Activated CD4-positive, alpha-beta T cell treated with anti-CD3 and anti-CD28 coated beads, Interleukin-2, amount 10 ng/mL, durations not matched to agents 7 days and 5 days (primary cell): ENCODE data around the gene DDX54. TPM values are rescaled to one million over a fixed set of nuclear protein-coding genes. Genes with fewer than 3 reads are reported as not detected.

Source experiments
- CTCF ChIA-PET: fragments of 350-600 bp; sonication (Branson Sonifier 250); formaldehyde crosslinking; loops from one replicate; lab custom pipeline; 2021; ENCODE audit warnings: antibody characterized with exemption; lab: Charles Lee
- POLR2A ChIA-PET: fragments of 350-600 bp; sonication (Branson Sonifier 250); formaldehyde crosslinking; loops from one replicate; lab custom pipeline; 2021; ENCODE audit warnings: antibody characterized with exemption; lab: Charles Lee
- DNase-seq: peaks from one replicate; pipeline ENCODE4 v3.0.0-alpha.2; 2020
- H3K27ac Mint-ChIP-seq: one replicate; pipeline ENCODE4 v1.8.0; 2021; ENCODE audit warnings: mild to moderate bottlenecking, moderate library complexity, mixed read lengths
- H3K27me3 Mint-ChIP-seq: one replicate; pipeline ENCODE4 v1.8.0; 2021; ENCODE audit warnings: mixed read lengths
- H3K36me3 Mint-ChIP-seq: one replicate; pipeline ENCODE4 v1.8.0; 2021; ENCODE audit warnings: low read depth, mixed read lengths
- H3K4me1 Mint-ChIP-seq: one replicate; pipeline ENCODE4 v1.8.0; 2021; ENCODE audit warnings: mixed read lengths
- H3K4me3 Mint-ChIP-seq: one replicate; pipeline ENCODE4 v1.8.0; 2021; ENCODE audit warnings: mild to moderate bottlenecking, moderate library complexity, mixed read lengths
- H3K9me3 Mint-ChIP-seq: one replicate; pipeline ENCODE4 v1.8.0; 2021; ENCODE audit warnings: mixed read lengths
- total RNA-seq, 2 experiments: library from RNA; stranded (reverse); gene quantifications; one replicate each; pipeline ENCODE4 v1.2.3, GENCODE V29; 2021

The DDX54 gene
- total RNA-seq, 2 experiments from 2014 or later = 65.6 to 72.0 TPM

DNA sequence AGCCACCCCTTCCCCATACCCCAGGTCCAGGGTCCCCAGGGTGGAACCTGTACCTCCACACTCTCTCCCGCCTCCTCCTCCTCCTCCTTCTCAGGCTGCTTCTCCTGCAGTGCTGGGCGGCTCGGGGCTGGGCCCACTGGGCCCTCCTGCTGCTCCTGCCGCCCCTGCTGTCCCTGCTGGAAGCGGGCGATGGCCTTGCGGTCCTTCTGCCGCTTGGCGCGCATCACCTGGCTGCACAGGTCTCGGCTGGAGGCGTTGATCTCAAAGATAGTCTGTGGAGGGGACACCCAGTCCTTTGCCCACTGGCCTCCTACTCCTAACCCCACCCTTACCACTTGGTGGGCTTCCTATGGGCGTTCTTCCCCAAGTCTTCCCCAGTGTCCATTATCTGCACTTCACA is 21.3 kb downstream of the DDX54 start:
- Mint-ChIP-seq H3K4me3 (no peak overlapping the region), H3K27me3 (no peaks in the 10 kb centered on the region), H3K9me3 (no peaks in the 10 kb centered on the region), H3K36me3 (peaks cover 35% of the 10 kb centered on the region), H3K4me1 (no peaks in the 10 kb centered on the region), H3K27ac (no peak overlapping the region)
- ChIA-PET POLR2A (no interaction called here), CTCF (no interaction called here)
- no peak for DNase-seq

DNA sequence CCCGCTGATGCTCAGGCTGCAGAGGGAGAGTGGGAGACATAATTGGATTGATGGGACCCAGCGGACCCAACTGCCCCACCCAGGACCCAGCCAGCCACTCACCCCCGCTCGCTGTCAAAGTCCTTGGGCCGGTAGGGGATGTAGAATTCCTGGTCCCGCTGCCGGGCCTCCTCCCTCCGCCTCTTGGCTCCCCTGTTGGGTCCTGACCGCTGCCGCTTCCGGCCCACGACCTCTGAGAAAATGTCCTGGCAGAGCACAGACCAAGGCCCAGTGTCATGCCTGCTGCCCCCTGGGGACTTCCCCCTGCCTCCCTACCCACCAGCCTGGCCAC is 22.3 kb downstream of the DDX54 start:
- DNase-seq = no peak
- CTCF ChIA-PET = interaction anchor here (0.7 to 1.7 kb wide), 2 partner anchors 8 to 10 kb away, joined by 4 read pairs; no protein-coding TSS in a partner anchor
- POLR2A ChIA-PET = no interaction called here
- Mint-ChIP-seq H3K27ac (no peak overlapping the region), H3K4me3 (no peak overlapping the region), H3K27me3 (no peaks in the 10 kb centered on the region), H3K4me1 (no peaks in the 10 kb centered on the region), H3K36me3 (peaks cover 38% of the 10 kb centered on the region), H3K9me3 (no peaks in the 10 kb centered on the region)

DNA sequence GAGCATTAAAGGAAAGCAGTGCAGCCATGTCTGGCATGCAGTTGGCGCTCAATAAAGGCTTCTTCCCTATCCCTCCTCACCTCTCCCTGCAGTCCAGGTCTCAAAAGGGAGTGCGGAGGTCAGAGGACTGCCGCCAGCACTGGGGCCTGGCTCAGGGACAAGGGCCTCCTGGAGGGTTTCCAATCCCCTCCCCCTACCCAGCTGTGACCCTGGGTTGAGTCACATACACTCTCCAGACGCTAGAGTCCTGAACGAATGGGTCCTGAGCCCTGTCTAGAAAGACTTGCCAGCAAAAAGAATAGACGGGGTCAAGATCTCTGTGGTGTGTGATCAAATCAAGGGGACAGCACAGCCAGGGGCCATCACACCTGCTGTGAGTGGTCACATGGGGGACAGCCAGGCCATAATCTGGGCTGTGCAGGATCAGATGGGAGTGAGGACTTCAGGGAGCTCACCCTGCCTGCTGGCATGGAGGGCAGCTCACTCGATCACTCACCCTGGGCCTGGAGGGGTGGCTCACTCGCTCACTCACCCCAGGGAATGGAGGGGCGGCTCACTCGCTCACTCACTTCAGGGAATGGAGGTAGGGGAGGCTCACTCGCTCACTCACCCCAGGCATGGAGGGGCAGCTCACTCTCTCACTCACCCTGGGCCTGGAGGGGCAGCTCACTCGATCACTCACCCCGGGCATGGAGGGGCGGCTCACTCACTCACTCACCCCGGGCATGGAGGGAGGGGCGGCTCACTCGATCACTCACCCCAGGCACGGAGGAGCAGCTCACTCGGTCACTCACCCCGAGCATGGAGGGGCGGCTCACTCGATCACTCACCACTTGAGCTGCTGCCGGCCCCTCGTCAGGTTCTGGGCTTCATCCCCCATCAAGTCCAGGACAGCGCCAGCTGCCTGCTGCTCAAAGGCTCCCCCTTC is 22.9 kb downstream of the DDX54 start:
- Mint-ChIP-seq H3K27ac (no peak overlapping the region), H3K4me1 (no peaks in the 10 kb centered on the region), H3K36me3 (peaks cover 41% of the 10 kb centered on the region), H3K27me3 (no peaks in the 10 kb centered on the region), H3K4me3 (no peak overlapping the region), H3K9me3 (no peaks in the 10 kb centered on the region)
- no peak for DNase-seq
- ChIA-PET POLR2A (interaction anchor here (0.6 kb wide), 1 partner anchor 9 kb away, joined by 6 read pairs; no protein-coding TSS in a partner anchor), CTCF (interaction anchor here (0.7 to 1.7 kb wide), 3 partner anchors 9 to 12 kb away, joined by 4 to 7 read pairs (median 4); no protein-coding TSS in a partner anchor)

DNA sequence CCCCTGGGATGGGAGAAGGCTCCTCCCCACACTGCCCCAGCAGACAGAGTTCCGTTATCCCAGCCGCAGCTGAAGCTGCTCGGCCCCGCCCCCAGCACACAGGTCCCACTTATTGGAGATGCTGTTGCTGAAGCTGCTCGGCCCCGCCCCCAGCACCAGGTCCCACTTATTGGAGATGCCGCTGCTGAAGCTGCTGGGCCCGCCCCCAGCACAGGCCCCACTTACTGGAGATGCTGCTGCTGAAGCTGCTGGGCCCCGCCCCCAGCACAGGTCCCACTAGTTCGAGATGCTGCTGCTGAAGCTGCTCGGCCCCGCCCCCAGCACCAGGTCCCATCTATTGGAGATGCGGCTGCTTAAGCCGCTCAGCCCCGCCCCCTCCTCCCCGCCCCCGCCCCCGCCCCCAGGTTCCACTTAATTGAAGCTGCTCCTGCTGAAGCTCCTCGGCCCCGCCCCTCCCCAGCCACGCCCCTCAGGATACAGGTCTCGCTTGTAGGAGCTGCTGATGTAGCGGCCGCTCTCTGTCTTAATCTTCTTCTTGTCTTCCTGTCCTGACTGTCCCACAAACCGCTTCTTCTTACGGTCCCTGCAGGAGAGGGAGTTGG is 23.8 kb downstream of the DDX54 start:
- ChIA-PET POLR2A (interaction anchor here (0.6 kb wide), 1 partner anchor 8 kb away, joined by 6 read pairs; no protein-coding TSS in a partner anchor), CTCF (interaction anchor here (0.6 to 1.6 kb wide), 3 partner anchors 12 to 141 kb away, joined by 4 to 7 read pairs (median 4); no protein-coding TSS in a partner anchor)
- DNase-seq = no peak
- H3K9me3 Mint-ChIP-seq = no peaks in the 10 kb centered on the region
- H3K27ac Mint-ChIP-seq = peak overlapping the region; percentile 50
- H3K36me3 Mint-ChIP-seq = peaks cover 42% of the 10 kb centered on the region
- H3K27me3 Mint-ChIP-seq = peaks cover under 1% of the 10 kb centered on the region
- H3K4me1 Mint-ChIP-seq = peaks cover under 1% of the 10 kb centered on the region
- H3K4me3 Mint-ChIP-seq = no peak overlapping the region

DNA sequence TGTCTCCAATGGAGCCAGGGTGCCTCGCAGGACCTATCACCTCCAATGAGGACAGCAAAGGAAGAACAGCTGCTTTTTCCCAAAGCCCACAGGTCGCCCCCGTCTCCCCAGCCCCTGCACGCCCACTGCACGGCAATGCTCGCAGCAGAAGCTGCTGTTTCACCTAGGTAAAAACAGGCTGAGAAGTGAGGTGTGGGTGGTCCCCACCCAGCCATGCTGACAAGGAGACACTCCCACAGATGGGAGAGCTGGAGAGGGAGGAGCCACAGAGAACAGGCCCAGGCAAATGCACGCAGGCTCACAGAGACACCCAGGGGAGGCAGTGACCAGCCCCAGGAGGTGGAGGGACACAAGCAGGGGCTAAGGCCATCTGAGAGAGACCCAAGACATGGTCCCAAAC is 25.3 kb downstream of the DDX54 start:
- H3K9me3 Mint-ChIP-seq = no peaks in the 10 kb centered on the region
- CTCF ChIA-PET = interaction anchor here (1.1 to 1.2 kb wide), 2 partner anchors 17 to 48 kb away, joined by 3 to 5 read pairs; no protein-coding TSS in a partner anchor

DNA sequence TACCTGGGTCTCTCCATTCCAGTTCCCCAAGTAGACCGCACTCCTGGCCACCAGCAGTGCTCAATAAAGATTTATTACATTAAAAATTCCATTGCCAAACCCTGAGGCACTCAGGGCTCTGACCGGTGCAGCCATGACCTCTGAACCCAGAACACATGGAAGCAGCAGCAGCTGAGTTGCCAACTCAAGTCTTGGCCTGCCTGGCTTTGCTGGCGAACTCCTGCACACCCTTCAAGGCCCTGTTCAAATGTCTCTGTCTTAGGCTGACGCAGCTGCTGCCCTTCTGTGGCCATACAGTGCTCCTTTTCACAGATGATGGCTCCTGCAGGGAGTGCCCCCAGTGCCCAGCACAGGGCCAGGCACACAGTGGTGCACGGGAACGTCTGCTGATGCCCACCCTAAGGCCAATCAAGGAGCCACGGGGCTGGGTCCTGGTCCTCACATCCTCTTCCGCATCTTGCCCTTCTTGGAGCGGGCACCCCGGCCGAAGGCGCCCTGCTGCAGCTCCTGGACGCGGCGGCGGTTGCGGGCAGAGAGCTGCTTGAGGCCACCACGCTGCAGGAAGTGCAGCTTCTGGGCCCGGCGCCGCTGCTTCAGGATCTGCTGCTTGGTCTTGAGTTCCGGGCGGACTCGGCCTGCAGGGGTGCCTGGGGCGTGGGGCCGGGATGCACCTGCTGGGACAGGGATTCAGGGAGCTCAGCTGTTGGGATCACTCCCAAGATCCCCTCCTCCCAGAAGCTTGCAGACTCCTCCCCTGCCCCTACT is 26.7 kb downstream of the DDX54 start:
- Mint-ChIP-seq H3K36me3 (peaks cover 38% of the 10 kb centered on the region), H3K4me1 (peaks cover 16% of the 10 kb centered on the region), H3K27ac (no peak overlapping the region), H3K9me3 (no peaks in the 10 kb centered on the region), H3K4me3 (no peak overlapping the region), H3K27me3 (peaks cover 8% of the 10 kb centered on the region)
- DNase-seq = no peak
- ChIA-PET CTCF (interaction anchor here (0.6 to 1.6 kb wide), 4 partner anchors 9 to 110 kb away, joined by 3 to 4 read pairs (median 4); no protein-coding TSS in a partner anchor), POLR2A (no interaction called here)

More for the DNA sequence above, 25.3 kb downstream of the DDX54 start:
- POLR2A ChIA-PET = no interaction called here
- Mint-ChIP-seq H3K4me1 (peaks cover 11% of the 10 kb centered on the region), H3K4me3 (no peak overlapping the region), H3K27ac (no peak overlapping the region), H3K27me3 (peaks cover 3% of the 10 kb centered on the region), H3K36me3 (peaks cover 38% of the 10 kb centered on the region)
- DNase-seq = no peak

DNA sequence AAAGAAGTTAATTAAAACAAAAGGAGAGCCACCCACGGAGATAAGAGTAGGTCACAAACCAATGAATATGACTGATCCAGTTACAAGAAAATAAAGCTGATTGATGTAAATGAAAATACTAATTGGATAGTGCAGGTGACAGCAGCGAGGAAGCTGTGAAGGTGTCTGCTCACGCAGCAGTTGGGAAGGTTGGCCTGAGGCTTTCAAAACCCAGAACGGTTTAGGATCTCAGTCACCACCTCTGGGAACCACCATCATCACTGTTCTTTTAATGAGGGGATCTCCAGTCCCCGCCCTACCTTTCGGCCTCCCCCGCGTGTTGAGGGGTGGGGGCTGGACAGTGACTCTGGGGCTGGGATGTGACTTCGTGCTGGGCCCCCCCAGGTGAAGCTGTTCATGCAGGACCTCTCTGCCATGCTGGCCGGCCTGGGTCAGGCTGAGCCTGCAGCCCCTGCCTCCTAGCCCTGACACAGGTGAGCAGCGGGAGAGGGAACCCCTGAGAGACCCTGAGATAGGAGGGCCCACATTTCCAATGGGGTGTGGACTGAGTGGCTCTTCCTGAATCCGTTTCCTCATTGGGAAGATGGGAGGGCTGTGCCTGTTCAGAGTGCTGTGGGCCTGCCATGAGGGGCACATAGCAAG is 27.9 kb downstream of the DDX54 start:
- Mint-ChIP-seq H3K27ac (no peak overlapping the region), H3K4me3 (no peak overlapping the region), H3K4me1 (peaks cover 24% of the 10 kb centered on the region), H3K27me3 (peaks cover 10% of the 10 kb centered on the region), H3K36me3 (peaks cover 31% of the 10 kb centered on the region), H3K9me3 (no peaks in the 10 kb centered on the region)
- ChIA-PET CTCF (interaction anchor here (1.6 kb wide), 1 partner anchor 10 kb away, joined by 4 read pairs; no protein-coding TSS in a partner anchor), POLR2A (interaction anchor here (0.6 kb wide), 1 partner anchor 15 kb away, joined by 3 read pairs; no protein-coding TSS in a partner anchor)
- DNase-seq = no peak

DNA sequence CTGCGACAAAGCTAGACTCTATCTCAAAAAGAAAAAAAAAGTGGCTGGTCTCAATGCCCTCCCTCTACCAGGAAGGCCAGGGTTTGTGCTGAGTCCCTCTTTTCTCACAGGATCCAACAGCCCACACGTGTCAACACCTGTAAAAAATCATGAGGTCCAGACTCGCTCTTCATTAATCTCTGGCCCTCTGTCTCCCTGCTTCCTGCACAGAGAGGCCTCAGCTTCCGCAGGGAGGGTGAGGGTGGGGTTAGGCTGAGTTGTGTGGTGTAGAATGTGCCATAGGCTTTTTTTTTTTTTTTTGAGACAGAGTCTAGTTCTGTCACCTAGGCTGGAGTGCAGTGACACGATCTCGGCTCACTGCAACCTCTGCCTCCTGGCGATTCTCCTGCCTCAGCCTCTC is 29.6 kb downstream of the DDX54 start:
- peaks cover 29% of the 10 kb centered on the region for H3K4me1 Mint-ChIP-seq
- peaks cover 21% of the 10 kb centered on the region for H3K36me3 Mint-ChIP-seq
- no peak overlapping the region for H3K4me3 Mint-ChIP-seq
- POLR2A ChIA-PET = no interaction called here
- CTCF ChIA-PET = interaction anchor here (0.6 to 3.5 kb wide), 5 partner anchors 17 to 1341 kb away, joined by 3 to 22 read pairs (median 4); partner anchors contain the start of gene RASAL1
- H3K9me3 Mint-ChIP-seq = no peaks in the 10 kb centered on the region
- peaks cover 16% of the 10 kb centered on the region for H3K27me3 Mint-ChIP-seq
- DNase-seq = no peak
- no peak overlapping the region for H3K27ac Mint-ChIP-seq

DNA sequence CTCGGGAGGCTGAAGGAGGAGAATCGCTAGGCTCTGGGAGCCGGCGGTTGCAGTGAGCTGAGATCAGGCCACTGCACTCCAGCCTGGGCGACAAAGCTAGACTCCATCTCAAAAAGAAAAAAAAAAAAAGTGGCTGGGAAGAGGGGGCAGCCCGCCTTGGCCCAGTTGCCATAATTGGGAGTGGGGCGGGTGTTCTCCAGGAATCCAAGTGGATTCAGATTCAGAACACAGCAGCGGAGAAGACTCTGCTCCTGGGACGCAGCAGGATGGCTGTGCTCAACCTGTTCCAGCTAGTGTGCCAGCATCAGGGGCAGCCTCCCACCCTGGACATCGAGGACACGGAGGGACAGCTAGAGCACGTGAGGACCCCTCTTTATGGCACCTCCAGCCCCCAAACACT is 30.2 kb downstream of the DDX54 start:
- H3K9me3 Mint-ChIP-seq = no peaks in the 10 kb centered on the region
- H3K27ac Mint-ChIP-seq = no peak overlapping the region
- H3K4me3 Mint-ChIP-seq = no peak overlapping the region
- H3K27me3 Mint-ChIP-seq = peaks cover 16% of the 10 kb centered on the region
- peaks cover 29% of the 10 kb centered on the region for H3K4me1 Mint-ChIP-seq
- ChIA-PET POLR2A (no interaction called here), CTCF (interaction anchor here (0.6 to 3.5 kb wide), 5 partner anchors 18 to 1341 kb away, joined by 3 to 22 read pairs (median 4); partner anchors contain the start of gene RASAL1)
- peaks cover 18% of the 10 kb centered on the region for H3K36me3 Mint-ChIP-seq
- no peak for DNase-seq

DNA sequence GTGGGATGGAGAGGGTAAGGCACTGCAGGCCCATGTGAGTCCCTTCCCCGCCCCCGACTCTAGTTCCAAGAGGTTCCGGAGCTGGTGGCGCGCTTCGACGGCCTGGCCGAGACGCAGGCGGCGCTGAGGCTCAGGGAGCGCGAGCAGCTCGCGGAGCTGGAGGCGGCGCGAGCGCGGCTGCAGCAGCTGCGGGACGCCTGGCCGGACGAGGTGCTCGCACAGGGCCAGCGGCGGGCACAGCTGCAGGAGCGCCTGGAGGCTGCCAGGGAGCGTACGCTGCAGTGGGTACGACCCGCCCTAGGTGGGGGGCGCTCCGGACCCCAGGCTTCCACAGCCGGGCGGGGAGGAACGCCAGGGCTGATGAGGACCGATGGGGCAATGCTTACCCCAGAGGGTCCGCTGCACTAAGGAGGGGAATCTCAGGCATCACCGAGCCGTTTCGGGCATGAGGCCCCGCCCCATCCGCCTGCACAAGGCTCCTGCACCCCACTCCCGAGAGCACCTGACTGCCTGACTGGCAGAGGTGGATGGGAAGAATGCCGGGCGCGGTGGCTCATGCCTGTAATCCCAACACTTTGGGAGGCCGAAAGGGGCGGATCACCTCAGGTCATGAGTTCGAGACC is 30.8 kb downstream of the DDX54 start:
- ChIA-PET POLR2A (no interaction called here), CTCF (interaction anchor here (1.2 to 3.5 kb wide), 4 partner anchors 18 to 24 kb away, joined by 3 to 22 read pairs (median 8); partner anchors contain the start of gene RASAL1)
- no peak for DNase-seq
- Mint-ChIP-seq H3K36me3 (peaks cover 14% of the 10 kb centered on the region), H3K4me1 (peaks cover 29% of the 10 kb centered on the region), H3K4me3 (no peak overlapping the region), H3K27me3 (peaks cover 18% of the 10 kb centered on the region), H3K27ac (no peak overlapping the region), H3K9me3 (no peaks in the 10 kb centered on the region)
